ENCODE measurements around the gene RGL4. TPM values are rescaled to one million over a fixed set of nuclear protein-coding genes. Genes with fewer than 3 reads are reported as not detected.

The RGL4 gene
- total and polyA plus RNA-seq, 8 donors = 0.15 to 5.8 (median 4.4) TPM

DNA sequence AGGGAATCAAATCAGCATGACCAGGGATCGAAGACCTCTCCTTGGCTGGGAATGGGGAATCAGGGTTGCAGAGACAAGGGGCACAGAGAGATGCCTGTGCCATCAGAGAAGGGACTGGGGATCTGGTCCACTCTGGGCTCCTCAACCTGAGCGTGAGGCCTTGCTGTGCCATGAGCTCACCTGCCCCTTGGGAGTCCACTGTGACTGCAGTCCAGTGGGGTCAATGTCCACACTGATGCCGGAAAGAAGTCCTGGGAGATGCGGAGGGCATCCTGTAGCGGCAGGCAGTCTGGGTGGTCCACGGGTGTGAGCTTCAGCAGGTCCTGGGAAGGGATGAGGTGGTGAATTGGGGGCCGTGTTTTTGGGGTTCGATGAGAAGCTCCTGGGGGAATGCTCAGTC is 7.3 kb upstream of the RGL4 start:
- intact Hi-C loops (cut with DNase I) = no loop called here
- TF ChIP-seq, protein P1, sequence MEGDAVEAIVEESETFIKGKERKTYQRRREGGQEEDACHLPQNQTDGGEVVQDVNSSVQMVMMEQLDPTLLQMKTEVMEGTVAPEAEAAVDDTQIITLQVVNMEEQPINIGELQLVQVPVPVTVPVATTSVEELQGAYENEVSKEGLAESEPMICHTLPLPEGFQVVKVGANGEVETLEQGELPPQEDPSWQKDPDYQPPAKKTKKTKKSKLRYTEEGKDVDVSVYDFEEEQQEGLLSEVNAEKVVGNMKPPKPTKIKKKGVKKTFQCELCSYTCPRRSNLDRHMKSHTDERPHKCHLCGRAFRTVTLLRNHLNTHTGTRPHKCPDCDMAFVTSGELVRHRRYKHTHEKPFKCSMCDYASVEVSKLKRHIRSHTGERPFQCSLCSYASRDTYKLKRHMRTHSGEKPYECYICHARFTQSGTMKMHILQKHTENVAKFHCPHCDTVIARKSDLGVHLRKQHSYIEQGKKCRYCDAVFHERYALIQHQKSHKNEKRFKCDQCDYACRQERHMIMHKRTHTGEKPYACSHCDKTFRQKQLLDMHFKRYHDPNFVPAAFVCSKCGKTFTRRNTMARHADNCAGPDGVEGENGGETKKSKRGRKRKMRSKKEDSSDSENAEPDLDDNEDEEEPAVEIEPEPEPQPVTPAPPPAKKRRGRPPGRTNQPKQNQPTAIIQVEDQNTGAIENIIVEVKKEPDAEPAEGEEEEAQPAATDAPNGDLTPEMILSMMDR (IDR thresholded peaks at IDR 0.05) = no peak
- Histone ChIP-seq H3K4me3 (no peak overlapping the region), H3K4me1 (no peaks in the 10 kb centered on the region), H3K27ac (no peak overlapping the region), H3K27me3 (no peaks in the 10 kb centered on the region), H3K36me3 (peaks cover 0 to 50% of the 10 kb centered on the region in 2 donors), H3K9me3 (no peaks in the 10 kb centered on the region)
- DNase-seq (no peak), ATAC-seq (no peak)

DNA sequence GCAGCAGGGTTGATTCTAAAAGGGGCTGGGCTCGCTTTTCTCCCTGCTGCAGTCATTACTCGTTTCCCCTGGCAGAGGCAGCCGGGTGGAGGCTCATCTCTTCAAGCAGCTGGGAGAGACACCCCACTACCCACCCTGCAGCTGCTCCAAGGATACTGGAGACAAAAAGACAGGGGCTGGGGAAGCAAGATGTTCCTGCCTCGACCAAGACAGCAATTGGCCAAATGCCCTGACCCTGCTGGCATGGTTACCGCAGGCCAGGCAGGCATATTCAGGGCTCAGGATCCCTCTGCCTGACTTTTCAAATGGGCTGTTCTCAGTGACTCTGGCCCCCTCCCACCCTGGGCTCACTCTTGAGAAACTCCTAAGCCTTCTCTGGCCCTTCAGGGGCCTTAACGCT is 6.8 kb upstream of the RGL4 start:
- H3K36me3 ChIP-seq = peaks cover 0 to 52% of the 10 kb centered on the region in 2 donors
- no peaks in the 10 kb centered on the region for H3K4me1 ChIP-seq
- no peak overlapping the region for H3K4me3 ChIP-seq
- intact Hi-C loops (cut with DNase I) = no loop called here
- no peak overlapping the region for H3K27ac ChIP-seq
- no peaks in the 10 kb centered on the region for H3K27me3 ChIP-seq
- no peaks in the 10 kb centered on the region for H3K9me3 ChIP-seq
- ATAC-seq (no peak), DNase-seq (no peak)
- TF ChIP-seq, protein P1 (IDR thresholded peaks at IDR 0.05) = no peak

DNA sequence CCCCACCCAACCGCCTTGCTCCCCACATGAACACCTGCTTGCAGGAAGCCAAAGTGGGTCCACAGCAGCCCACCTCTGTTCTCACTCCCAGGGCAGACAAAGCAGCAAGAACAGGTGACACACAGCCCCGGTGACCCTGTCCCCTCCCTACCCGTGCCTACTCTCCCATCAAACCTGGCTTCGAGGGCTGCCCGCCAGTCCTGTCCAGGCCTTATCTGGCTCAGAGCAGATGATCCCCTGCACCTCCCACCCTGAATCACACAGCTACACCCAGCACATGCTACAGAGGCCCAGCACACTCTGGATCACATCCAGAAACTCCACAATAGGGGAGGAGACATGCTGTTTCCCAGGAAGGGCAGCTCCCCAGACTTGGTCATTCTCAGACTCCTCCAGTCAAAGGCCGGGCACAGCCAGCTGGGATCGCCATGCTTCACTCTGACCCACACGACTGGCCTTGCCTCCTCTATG is 6.2 kb upstream of the RGL4 start:
- H3K27me3 ChIP-seq = no peaks in the 10 kb centered on the region
- H3K4me3 ChIP-seq = no peak overlapping the region
- H3K4me1 ChIP-seq = no peaks in the 10 kb centered on the region
- ATAC-seq (peak; percentile 30), DNase-seq (peak in 1 of 4 donors; percentile 5)
- TF ChIP-seq, protein P1 (IDR thresholded peaks at IDR 0.05) = no peak
- H3K9me3 ChIP-seq = no peaks in the 10 kb centered on the region
- H3K27ac ChIP-seq = no peak overlapping the region
- intact Hi-C loops (cut with DNase I) = no loop called here
- H3K36me3 ChIP-seq = peaks cover 0 to 56% of the 10 kb centered on the region in 2 donors

DNA sequence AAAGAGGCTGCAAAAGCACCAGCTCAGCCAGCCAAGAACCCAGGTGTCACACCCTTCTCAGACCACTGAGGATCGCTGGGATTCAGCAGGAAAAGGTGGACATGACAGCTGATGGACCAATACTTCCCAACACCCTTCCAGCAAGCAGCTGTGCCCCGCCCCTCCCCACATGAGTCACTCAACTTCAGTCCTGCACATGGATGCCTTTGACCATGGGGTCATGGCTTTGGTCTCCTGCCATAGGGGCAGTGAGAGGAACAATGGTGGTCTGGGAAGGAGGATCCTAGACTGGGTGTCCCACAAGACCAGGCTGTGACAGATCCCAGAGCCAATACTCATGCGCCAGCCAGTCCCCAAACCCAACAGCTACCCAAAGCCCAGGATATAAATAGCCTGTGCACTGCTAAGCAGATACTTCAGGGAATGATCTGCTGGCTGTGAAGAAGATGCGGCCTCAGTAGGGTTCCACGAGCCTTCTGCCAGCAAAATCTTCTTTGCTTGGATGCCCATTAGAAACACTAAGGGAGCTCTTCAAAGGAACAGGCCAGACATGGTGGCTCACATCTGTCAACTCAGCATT is 5.5 kb upstream of the RGL4 start:
- Histone ChIP-seq H3K36me3 (peaks cover 0 to 60% of the 10 kb centered on the region in 2 donors), H3K27ac (no peak overlapping the region), H3K4me3 (no peak overlapping the region), H3K9me3 (no peaks in the 10 kb centered on the region), H3K4me1 (no peaks in the 10 kb centered on the region), H3K27me3 (no peaks in the 10 kb centered on the region)
- DNase-seq (no peak), ATAC-seq (no peak)
- TF ChIP-seq, protein P1 (IDR thresholded peaks at IDR 0.05) = no peak
- intact Hi-C loops (cut with DNase I) = no loop called here

DNA sequence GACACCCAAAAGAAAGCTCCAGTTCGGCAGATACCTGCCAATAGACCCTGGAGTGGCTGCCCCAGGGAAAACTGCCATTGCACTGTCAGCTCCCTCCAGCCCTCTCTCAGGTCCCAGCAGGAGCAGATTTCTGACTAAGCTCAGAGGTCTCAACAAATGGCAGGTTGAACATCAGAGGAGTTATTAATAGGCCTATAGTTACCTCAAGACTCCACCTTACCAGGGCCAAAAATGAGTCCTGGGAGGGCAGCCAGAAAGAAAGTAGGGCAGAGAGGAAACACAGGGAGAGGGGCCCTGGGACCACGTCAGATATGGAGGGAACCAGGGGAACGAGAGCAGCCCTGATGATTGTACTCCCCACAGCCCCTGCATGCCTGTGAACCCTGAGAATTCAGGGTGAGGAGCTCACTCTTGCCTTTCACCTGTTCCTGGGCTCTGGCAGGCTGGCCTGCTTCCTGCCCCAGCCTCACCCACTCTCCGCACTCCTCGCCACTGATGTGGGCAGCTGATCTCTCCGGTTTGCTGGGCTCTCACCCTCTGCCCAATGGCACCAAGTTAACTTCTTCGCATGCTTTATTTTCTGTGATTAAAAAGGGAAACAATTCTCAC is 4.3 kb upstream of the RGL4 start:
- peak in 1 of 4 donors; percentile 22 for DNase-seq
- TF ChIP-seq, protein P1 (IDR thresholded peaks at IDR 0.05) = no peak
- Histone ChIP-seq H3K27ac (no peak overlapping the region), H3K36me3 (peaks cover 0 to 52% of the 10 kb centered on the region in 2 donors), H3K4me1 (no peaks in the 10 kb centered on the region), H3K9me3 (no peaks in the 10 kb centered on the region), H3K27me3 (no peaks in the 10 kb centered on the region), H3K4me3 (no peak overlapping the region)
- no peak for ATAC-seq
- intact Hi-C loops (cut with DNase I) = no loop called here
